Lower leg skin (tissue), 4 donors: ENCODE results near the gene CNTN4. TPM values are rescaled to one million over a fixed set of nuclear protein-coding genes. Genes with fewer than 3 reads are reported as not detected.
"Not testable (repeated sequence)": the region's sequence is repeated elsewhere in the genome, so short reads cannot be mapped to it uniquely, and the experiment has no call there.

ENCODE experiments used
- DNase-seq, 2 donors: peaks; one replicate each; pipeline ENCODE4 v3.0.0-alpha.2; 2019; ENCODE audit warnings: low spot score in 2 of 2
- H3K4me3 ChIP-seq: fragments of 200-600 bp; sonication (generic); 2 replicates; pipeline ENCODE4 v1.5.1; 2017; ENCODE audit warnings: mild to moderate bottlenecking, low read depth; ENCODE audit not compliant: poor library complexity, severe bottlenecking
- CTCF ChIP-seq, 3 donors: fragments of 450-650 bp; IDR thresholded peaks; one replicate each; pipeline ENCODE4 v1.5.1; 2016; ENCODE audit warnings: antibody characterized with exemption in 3 of 3, mild to moderate bottlenecking in 3 of 3, moderate library complexity in 2 of 3
- POLR2A ChIP-seq, 2 donors: fragments of 450-650 bp; IDR thresholded peaks; one replicate each; pipeline ENCODE4 v1.6.1; 2016 to 2017; ENCODE audit warnings: antibody characterized with exemption in 2 of 2, mild to moderate bottlenecking in 1 of 2, moderate library complexity in 1 of 2
- WGBS, 2 donors: methylation state at CpG; one replicate each; pipeline ENCODE4 v1.1.5; 2018; 5-methylcytosine and 5-hydroxymethylcytosine counted together
- intact Hi-C: fragments of 100-400 bp; cut with DNase I; formaldehyde crosslinking; loops from one replicate; pipeline ENCODE4 v1.15.0; 2023; ENCODE audit warnings: low total_unique reads
- total RNA-seq, 4 donors: library from RNA; depleted of rRNA; stranded (reverse); fragments of >200 nt; gene quantifications; one replicate each; pipeline ENCODE4 v1.1.0, GENCODE V29; 2016

The CNTN4 gene
- total RNA-seq, 4 donors from 2014 or later = 1.8 to 6.1 (median 2.6) TPM

- H3K4me3 ChIP-seq = no peak overlapping the region
- no peak for DNase-seq
- TF ChIP-seq CTCF (IDR thresholded peaks at IDR 0.05) (no peak), POLR2A (IDR thresholded peaks at IDR 0.05) (no peak)
- WGBS, 2 donors = 78 to 92% methylated on average over 1 of the region's 1 CpG
- intact Hi-C loops = no loop called here
Measured at GRCh38 chr3:2516762-2517441, 418.2 kb downstream of the CNTN4 start.

- 77 to 85% methylated on average over 5 of the region's 5 CpGs for WGBS, 2 donors
- H3K4me3 ChIP-seq = no peak overlapping the region
- intact Hi-C loops = no loop called here
- no peak for TF ChIP-seq CTCF (IDR thresholded peaks at IDR 0.05)
- TF ChIP-seq POLR2A (IDR thresholded peaks at IDR 0.05) = no peak
- no peak for DNase-seq
Measured at GRCh38 chr3:2517500-2518172, 419.0 kb downstream of the CNTN4 start.

- WGBS, 2 donors = 52 to 63% methylated on average over 2 of the region's 2 CpGs
- no peak for DNase-seq
- intact Hi-C loops = no loop called here
- H3K4me3 ChIP-seq = no peak overlapping the region
- no peak for TF ChIP-seq POLR2A (IDR thresholded peaks at IDR 0.05)
- TF ChIP-seq CTCF (IDR thresholded peaks at IDR 0.05) = no peak
Measured at GRCh38 chr3:2523281-2523836, 424.7 kb downstream of the CNTN4 start.

GRCh38 chr3:2525968-2526367 lies 427.3 kb downstream of the CNTN4 start:
- TF ChIP-seq CTCF (IDR thresholded peaks at IDR 0.05) = no peak
- TF ChIP-seq POLR2A (IDR thresholded peaks at IDR 0.05) = no peak
- whole genome bisulfite sequencing, 2 donors = 76 to 79% methylated on average over 2 of the region's 2 CpGs
- intact Hi-C loops = no loop called here
- H3K4me3 ChIP-seq = no peak overlapping the region
- DNase-seq = no peak

- no peak for TF ChIP-seq POLR2A (IDR thresholded peaks at IDR 0.05)
- no peak for TF ChIP-seq CTCF (IDR thresholded peaks at IDR 0.05)
- no peak for DNase-seq
- WGBS, 2 donors = 25 to 31% methylated on average over 1 of the region's 1 CpG
- intact Hi-C loops = no loop called here
- H3K4me3 ChIP-seq = no peak overlapping the region
Measured at GRCh38 chr3:2526926-2527325, 428.3 kb downstream of the CNTN4 start.

GRCh38 chr3:2527328-2527727 lies 428.7 kb downstream of the CNTN4 start:
- intact Hi-C loops, DNase-seq, H3K4me3 ChIP-seq: not testable (repeated sequence)
- WGBS, 2 donors = 67 to 70% methylated on average over 8 of the region's 8 CpGs

GRCh38 chr3:2534767-2535166 lies 436.1 kb downstream of the CNTN4 start:
- DNase-seq, intact Hi-C loops, H3K4me3 ChIP-seq: not testable (repeated sequence)
- WGBS, 2 donors = 84 to 86% methylated on average over 5 to 6 of the region's 6 CpGs
